ENCODE measurements around the gene UVRAG. TPM values are rescaled to one million over a fixed set of nuclear protein-coding genes. Genes with fewer than 3 reads are reported as not detected.

The UVRAG gene
- total and polyA plus RNA-seq, 4 donors, result 4.4 to 15.1 (median 10.0) TPM

DNA sequence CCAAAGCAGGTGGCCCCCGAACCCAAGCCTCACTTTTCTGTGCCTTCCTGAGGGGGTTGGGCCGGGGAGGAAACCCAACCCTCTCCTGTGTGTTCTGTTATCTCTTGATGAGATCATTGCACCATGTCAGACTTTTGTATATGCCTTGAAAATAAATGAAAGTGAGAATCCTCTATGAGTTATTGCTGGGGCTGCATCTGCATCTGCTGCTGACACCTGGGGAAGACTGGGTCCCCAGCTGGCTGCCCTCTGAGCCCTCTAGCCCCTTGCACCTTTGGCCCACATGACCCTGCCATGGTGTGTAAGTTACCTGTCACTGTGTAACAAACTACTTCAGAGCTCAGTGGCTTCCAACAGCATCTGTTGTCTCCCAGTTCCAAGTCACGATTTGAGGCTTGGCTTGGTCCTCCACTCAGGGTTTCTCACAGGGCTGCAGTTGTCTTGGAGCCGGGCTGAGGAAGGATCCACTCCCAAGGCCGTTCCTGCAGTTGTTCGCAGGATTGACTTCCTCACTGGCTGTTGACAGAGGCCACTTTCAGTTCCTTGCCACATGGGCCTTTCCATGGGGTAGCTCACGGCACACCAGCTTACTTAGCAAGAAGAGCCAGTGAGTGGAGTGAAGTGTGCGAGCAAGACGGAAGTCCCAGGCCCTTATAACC lies 13.5 kb upstream of the UVRAG start:
- H3K27ac ChIP-seq (ENCODE audit: low read depth in 1 of 2, low read length in 2 of 2), result no peak overlapping the region
- H3K36me3 ChIP-seq (ENCODE audit: control insufficient read depth in 4 of 4, insufficient read depth in 3 of 4, low read depth in 1 of 4, low read length in 3 of 4), result peaks cover 2 to 36% (median 14%) of the 10 kb centered on the region in 4 donors
- 84% methylated on average over 9 of the region's 9 CpGs for WGBS

More for the DNA sequence above, 13.5 kb upstream of the UVRAG start:
- Histone ChIP-seq H3K4me3 (ENCODE audit: low read depth in 1 of 3, low read length in 3 of 3) (no peak overlapping the region), H3K9ac (ENCODE audit: low read depth in 1 of 2, low read length in 2 of 2) (no peak overlapping the region), H3K4me1 (ENCODE audit: control insufficient read depth in 4 of 4, insufficient read depth in 4 of 4, low read length in 3 of 4) (peaks cover 0 to 10% (median 4%) of the 10 kb centered on the region in 4 donors), H3K9me3 (ENCODE audit: control insufficient read depth in 4 of 4, low read length in 3 of 4) (no peaks in the 10 kb centered on the region), H3K27me3 (ENCODE audit: control insufficient read depth in 4 of 4, insufficient read depth in 4 of 4, low read length in 3 of 4) (no peaks in the 10 kb centered on the region)
- TF ChIP-seq, protein P1, sequence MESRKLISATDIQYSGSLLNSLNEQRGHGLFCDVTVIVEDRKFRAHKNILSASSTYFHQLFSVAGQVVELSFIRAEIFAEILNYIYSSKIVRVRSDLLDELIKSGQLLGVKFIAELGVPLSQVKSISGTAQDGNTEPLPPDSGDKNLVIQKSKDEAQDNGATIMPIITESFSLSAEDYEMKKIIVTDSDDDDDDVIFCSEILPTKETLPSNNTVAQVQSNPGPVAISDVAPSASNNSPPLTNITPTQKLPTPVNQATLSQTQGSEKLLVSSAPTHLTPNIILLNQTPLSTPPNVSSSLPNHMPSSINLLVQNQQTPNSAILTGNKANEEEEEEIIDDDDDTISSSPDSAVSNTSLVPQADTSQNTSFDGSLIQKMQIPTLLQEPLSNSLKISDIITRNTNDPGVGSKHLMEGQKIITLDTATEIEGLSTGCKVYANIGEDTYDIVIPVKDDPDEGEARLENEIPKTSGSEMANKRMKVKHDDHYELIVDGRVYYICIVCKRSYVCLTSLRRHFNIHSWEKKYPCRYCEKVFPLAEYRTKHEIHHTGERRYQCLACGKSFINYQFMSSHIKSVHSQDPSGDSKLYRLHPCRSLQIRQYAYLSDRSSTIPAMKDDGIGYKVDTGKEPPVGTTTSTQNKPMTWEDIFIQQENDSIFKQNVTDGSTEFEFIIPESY (IDR thresholded peaks at IDR 0.05), result no peak
- TF ChIP-seq GABPA (IDR thresholded peaks at IDR 0.05 in 1 of 2, conservative IDR thresholded peaks at IDR 0.05 in 1 of 2), result no peak
- TF ChIP-seq RXRA (IDR thresholded peaks at IDR 0.05), result no peak
- TF ChIP-seq JUND (IDR thresholded peaks at IDR 0.05), result no peak
- no peak for TF ChIP-seq RAD21 (IDR thresholded peaks at IDR 0.05)
- no peak for TF ChIP-seq FOXA2 (IDR thresholded peaks at IDR 0.05)
- TF ChIP-seq, protein P2, sequence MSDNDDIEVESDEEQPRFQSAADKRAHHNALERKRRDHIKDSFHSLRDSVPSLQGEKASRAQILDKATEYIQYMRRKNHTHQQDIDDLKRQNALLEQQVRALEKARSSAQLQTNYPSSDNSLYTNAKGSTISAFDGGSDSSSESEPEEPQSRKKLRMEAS (IDR thresholded peaks at IDR 0.05), result no peak
- TF ChIP-seq FOXA1 (IDR thresholded peaks at IDR 0.05), result no peak
- TF ChIP-seq, protein P3, sequence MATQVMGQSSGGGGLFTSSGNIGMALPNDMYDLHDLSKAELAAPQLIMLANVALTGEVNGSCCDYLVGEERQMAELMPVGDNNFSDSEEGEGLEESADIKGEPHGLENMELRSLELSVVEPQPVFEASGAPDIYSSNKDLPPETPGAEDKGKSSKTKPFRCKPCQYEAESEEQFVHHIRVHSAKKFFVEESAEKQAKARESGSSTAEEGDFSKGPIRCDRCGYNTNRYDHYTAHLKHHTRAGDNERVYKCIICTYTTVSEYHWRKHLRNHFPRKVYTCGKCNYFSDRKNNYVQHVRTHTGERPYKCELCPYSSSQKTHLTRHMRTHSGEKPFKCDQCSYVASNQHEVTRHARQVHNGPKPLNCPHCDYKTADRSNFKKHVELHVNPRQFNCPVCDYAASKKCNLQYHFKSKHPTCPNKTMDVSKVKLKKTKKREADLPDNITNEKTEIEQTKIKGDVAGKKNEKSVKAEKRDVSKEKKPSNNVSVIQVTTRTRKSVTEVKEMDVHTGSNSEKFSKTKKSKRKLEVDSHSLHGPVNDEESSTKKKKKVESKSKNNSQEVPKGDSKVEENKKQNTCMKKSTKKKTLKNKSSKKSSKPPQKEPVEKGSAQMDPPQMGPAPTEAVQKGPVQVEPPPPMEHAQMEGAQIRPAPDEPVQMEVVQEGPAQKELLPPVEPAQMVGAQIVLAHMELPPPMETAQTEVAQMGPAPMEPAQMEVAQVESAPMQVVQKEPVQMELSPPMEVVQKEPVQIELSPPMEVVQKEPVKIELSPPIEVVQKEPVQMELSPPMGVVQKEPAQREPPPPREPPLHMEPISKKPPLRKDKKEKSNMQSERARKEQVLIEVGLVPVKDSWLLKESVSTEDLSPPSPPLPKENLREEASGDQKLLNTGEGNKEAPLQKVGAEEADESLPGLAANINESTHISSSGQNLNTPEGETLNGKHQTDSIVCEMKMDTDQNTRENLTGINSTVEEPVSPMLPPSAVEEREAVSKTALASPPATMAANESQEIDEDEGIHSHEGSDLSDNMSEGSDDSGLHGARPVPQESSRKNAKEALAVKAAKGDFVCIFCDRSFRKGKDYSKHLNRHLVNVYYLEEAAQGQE (IDR thresholded peaks at IDR 0.05), result no peak
- no peak for TF ChIP-seq NR2F2 (IDR thresholded peaks at IDR 0.05)
- no peak for TF ChIP-seq HNF4G (IDR thresholded peaks at IDR 0.05)
- no peak for TF ChIP-seq SP1 (IDR thresholded peaks at IDR 0.05)
- TF ChIP-seq EGR1 (IDR thresholded peaks at IDR 0.05; ENCODE audit: low read depth in 2 of 2), result no peak
- no peak for TF ChIP-seq CTCF (IDR thresholded peaks at IDR 0.05; ENCODE audit: low read depth, low read length, missing input control)
- DNase-seq (ENCODE audit: low spot score), result no peak
